Measurements from ENCODE around the gene PRRX1.

PRRX1 gene

DNA sequence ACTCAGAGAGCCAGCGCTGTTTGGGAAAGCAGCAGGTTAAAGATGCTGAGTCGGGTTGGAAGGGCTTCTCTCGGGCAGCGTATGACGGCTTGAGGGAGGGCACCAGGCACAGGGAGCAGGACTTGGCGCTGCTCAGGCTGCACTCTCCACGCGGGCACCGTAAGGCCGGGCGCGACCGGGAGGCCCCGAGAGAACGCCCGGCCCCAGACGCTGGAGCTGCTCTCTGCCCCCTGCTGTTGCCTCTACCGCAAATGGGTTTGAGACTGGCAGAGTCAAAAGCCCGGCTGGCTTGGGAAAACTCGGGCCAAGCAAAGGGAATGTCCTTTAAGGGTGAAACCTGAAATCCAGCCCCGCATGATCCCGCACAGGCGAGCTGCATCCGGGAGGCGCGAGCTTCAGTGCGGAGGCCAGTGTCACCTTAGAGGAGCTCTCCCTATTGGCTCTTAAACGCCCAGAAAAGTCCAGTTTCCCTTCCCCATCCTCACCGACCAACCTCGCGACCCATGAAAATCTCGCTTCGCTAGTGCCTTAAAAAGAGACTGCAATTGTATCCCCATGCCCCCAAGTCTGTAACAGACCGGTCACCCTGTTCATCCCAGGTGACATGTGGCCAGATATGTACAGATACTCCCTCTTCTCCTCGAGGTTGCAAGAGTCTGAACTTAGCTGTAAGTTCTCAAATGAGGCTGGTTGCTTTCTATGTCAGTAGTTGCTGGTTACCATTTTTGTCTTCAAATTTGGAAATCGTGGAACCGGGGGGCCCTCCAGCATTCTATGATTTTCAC lies 1.1 kb downstream of the PRRX1 start:
- DNase-seq (ENCODE audit: low read depth): no peak

DNA sequence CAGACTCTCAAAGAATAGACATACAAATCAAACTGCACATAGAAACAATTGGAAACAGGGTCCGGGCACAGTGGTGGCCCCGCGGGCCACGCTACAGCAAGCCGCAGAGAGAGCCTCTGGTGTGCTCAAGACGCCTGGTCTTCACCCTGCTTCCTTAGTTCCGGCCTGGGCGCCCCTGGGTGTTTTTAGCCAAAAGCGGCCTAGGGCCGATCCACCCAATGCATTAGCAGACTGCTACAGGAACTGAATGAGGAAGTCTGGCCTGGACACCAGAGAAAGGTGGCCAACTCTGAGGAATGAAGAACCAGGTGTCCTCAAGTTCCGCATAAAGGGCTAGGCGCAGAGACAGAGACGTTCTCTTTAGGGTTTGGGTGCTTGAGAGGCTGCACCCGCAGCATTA lies 1.7 kb downstream of the PRRX1 start:
- no peak for DNase-seq (ENCODE audit: low read depth)

DNA sequence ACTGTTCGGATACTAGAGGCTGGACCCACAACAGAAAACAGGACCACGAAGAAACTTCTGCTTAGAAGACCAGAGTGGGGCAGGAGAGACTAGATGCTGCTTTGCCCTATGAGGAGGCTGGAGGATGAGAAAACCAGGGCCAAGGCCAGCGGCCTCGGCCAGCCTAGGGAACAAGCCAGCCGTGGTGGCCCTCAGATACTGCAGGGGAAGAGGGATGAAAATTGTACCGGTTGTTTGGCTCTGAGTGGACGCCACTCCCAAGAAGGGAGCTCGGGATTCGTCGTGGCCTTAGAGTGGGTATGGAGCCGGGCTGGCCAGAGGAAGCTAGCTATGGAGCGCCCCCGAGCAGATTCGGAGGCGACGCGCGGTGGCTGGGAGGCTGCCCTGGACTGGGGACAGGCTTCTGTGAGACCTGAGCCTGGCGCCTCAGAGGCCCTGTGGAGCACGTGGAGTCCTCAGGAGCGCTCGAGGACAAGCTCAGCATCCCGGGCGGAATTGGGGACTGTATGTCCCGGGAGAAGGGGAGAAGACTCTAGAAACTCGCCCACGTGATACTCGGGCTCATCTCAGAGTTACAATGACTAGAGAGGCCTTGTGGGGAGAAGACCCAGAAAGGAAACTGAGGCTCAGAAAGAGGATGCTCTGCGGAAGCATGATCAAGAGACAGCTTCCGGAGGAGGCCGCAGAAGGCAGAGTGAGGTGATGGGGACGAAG lies 2.8 kb downstream of the PRRX1 start:
- DNase-seq (ENCODE audit: low read depth): no peak

DNA sequence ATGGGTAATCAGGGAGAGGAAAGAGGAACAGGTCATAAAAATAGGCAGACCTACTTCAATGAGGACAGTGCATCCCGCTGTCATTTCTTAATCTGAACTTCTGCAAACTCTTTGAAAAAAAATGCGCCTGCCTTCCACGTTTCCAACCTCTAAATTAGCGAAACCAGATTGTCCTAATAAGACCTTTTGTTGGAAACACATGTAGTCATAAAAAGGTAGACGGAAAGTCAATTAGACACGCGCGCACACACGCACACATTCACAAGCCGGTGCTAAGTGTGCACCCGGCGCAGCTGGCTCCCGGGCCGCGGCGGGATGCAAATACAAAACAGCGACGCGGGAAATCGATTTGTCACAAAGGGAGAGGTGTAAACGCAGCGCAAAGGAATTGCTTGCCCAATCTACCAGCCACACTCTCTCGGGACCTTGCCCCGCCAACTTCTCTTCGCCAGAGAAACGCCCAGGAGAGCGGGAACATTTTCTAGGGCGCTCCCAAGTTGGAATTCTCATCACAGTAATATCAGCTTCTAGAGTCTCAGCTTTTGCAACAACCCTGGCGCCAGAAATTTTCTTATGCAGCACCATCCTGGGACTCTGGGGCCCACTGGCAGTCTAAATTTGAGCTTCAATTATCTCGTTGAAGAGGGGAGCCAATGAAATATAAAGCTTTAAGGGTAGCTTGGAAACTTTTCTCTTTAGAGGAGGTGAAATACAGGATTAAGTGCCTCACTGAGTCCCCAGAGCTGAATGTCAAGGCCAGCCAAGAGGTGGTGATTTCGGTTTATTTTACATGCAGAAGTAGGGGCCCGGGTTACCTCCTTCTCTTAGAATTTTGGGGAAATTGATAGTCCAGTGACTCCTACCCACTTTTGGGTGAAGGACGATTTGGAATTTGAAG lies 4.5 kb downstream of the PRRX1 start:
- no peak for DNase-seq (ENCODE audit: low read depth)

DNA sequence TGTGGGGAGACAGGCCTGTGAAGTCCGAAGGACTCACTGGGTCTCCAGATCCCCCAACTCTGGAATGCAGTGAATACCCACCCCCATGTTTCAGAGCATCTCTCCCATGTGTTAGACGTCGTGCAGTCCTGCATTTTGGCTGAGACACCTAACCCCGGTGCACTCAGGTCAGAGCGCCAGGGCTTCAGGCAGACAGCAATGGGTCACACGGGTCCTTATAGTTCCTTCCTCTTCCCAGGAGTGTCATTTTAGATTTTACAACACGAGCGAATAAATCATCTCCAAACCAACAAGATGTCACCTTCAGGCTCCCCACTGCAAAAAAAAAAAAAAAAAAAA lies 5.1 kb downstream of the PRRX1 start:
- DNase-seq (ENCODE audit: low read depth): no peak

DNA sequence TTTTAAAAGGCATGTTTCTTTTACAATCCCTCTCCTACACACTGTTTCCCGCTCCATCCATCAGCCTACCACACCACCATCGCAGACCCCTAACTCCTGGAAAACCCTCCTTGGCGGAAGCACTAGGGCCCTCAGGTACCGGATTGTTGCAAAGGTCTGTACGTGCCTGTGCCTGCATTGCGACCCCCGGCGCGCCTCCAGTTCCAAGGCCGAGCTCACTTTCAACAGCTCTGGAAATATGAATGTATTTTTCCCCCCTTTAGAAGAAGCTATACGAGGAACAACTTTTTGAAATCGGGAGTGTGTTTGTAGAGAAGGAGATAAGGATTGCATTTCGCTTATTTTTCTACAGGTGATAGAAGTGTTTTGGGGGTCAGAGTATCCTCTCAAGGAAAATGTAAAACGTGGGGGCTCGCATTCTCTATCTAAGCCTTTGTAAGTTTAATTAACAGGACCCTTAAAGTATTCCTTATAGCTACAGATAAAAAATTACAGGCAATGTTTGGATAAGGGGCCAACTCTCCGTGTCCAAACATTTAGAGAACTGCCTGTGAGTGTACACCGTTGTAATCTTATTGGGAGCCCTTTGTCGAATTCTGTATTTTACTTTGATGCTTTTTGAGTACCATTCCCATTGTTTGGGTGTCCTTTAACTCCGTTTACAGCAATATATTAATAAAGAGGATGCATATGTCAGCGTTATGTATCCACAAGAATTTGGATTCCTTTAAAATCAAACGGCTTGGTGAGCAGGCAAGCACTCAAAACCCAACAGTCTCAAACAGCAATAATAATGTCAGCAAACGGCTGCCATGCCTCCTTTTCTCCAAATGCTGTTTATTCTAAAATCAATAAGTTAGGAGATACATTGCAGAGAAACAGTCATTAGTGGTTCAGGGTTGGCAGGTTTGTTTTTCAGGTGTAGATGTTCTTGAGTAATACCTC lies 5.9 kb downstream of the PRRX1 start:
- no peak for DNase-seq (ENCODE audit: low read depth)

DNA sequence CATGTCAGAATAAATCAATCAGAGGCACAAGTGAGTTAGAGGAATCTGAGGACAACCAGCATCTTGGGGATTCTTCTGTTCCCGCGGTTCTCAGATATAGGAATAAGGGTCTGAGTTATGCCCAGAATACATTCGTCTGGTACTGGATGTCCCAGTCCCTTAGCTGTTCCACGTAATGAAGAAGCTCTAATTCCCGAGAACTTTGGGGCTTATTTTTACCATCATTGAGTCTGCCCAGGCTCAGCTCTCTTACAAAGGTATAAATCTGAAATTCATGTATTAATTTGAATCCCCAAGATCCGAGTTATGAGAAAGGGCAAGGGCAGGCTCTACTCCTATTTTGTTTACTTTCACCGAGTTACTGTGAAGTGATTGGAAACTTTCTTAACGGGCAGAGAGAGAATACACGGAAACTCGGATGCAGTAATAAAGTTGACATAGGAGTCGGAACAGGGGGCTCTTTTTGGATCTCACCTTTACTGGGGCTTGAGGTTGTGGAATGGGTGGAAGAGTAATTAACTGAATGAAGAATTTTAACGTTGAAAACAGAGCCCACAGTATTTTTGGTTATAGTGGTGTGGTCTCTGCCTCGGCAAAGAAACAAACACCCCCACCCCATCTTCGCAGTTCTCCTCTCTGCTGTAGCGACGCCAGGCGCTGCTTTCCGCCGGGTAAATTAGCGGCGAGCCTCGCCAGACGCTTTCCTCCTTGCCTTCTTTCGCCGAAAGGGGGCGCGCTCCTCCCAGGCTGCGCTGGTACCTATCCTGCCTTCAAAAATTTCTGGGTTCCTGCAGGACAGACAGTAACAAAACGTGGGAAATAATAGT lies 7.1 kb downstream of the PRRX1 start:
- no peak for DNase-seq (ENCODE audit: low read depth)

DNA sequence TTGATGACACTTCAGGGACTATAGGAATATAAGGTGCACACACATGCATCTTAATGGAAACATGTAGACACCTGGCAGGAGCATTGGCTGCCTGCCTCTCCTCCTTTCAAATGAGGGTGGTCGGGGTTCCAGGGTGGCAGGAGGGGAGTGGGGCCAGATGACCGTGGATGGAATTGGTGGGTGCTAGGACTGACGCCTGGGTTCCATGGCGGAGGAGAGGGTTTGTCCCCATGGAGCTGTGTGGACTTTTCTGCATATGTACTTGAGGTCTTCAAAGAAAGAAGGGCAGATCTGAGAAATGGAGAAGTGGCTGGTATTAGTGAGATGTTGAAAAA lies 7.7 kb downstream of the PRRX1 start:
- no peak for DNase-seq (ENCODE audit: low read depth)

DNA sequence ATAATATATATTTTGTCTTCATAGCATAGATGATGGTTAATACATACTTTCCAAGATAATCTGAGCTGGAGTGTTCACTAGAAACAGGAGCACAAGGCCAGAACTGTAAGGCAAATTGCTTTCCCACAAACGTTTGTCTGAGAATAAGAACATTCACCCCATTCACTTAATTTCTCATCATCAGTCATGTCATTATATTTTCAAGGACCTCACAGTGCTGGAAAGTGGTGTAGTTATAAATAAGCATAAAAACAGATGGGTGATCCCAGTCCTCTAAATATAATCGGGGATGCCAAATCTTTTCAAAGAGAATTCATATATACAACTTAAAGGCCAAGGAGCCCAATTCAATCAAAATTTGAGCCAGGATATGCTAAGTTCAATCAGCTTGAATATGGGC lies 8.4 kb downstream of the PRRX1 start:
- no peak for DNase-seq (ENCODE audit: low read depth)

DNA sequence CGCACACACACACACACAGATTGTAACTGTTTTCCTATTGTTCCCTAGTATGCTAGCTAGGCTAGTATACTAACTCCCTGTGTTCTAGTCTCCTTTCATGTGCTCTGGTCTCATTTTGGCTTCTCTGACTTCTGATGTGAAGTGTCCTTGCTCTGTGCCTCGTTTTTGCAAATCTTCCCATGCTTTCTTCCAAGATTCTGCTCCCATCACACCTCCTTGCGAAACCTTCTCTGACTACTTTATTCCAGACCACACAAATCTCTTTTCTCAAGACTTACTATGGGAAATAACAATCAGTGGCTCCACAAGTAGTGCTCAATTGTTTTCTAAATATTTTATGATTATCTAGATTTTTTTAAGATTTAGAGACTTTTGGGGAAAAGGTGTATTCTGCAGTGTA lies 10.3 kb downstream of the PRRX1 start:
- DNase-seq (ENCODE audit: low read depth): no peak

DNA sequence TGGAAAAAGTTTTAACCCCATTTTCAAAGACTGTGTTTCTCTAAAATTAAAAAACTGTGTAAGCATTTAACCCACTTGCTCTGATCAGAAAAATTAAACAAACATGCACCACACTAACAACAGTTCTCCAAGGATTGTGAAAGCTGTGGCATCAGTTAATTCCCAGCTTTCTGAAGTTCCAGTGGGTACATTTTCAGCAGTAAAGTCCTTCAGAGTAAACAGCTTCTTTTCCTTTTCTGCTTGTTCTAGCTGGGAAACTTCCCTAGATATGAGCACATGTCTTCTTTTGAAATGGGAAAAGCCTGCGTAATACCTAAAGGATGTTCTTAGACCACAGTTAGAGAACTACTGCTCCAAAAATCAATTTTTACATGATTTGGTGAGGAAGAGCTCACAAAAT lies 11.1 kb downstream of the PRRX1 start:
- DNase-seq (ENCODE audit: low read depth): no peak

DNA sequence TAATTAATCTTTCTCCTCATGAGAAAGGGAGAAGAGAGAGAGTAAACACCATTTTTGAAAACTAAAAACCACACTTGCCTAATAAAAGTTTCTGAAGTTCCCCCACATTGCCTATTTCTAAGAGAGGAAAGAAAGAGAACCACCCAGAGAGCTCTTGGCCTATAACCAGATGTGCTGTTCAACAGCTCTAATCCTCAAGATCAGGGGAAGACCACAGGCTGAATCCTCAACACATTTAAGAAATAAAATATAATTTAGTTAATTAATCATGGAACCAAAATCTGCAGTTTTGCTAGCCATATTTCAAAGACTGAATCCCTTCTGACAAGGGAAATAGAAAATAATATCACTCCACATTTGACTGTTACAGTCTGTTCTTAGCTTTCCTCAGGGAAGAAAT lies 11.9 kb downstream of the PRRX1 start:
- DNase-seq (ENCODE audit: low read depth): no peak

DNA sequence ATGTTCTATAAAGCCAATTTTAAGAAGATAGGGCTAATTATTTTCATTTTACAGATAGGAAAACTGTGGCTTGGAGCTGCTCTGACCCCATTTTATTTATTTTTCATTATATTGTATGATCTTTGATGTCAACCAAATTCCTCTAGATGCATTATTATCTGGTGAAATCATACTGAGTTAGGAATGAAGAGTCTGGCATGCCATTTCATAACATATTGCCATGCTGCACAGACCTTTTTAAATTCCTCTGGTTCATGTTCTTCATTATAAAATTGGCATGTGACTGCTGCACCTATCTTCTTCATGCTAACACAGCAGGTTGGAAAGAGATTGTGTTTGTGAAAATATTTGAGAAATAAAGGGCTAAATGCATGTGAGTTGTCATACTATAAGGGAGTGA lies 12.7 kb downstream of the PRRX1 start:
- DNase-seq (ENCODE audit: low read depth): no peak

DNA sequence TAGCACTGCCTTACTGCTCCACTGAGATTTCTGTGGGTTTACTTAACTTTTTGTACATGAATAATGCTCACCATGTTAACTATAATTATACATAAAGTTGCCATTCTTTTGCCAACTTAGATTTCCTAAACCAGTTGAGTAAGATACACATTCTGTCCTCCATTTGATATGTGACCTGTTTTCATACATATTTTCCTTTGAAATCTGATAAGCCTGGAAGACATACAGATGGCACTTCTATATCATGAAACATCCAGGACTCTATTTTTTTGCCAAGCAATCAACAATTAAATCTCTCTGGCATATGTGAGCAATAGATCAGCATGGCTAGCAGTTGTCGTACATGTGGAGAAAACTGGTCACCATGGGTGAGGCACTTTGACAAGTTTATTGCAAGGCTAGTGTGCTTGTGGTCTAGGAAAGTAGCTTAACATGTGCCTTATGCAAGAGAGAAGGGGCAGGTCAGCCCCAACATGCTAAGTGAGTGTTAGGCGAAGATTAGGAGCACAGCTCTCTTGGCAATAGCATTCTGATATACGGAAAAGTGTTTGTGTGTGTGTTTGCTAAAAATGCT lies 14.2 kb downstream of the PRRX1 start:
- no peak for DNase-seq (ENCODE audit: low read depth)

DNA sequence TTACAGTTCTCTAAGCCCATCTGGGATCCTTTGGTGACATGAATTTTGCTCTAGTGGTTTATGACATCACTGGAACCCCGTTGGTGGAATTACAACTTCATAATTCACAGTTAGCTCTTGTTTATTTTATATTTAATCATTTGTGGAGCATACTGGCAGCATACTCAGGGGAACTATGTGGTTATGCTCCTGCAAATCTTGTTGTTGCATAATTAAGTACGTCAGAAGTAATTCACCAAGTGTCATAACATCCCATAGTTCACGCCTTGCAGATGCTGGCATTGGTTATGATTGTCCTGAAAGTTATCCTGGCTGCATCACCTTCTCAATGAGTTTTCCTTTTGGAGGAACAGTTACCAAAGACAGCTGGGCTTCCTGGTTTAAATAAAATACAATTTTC lies 16.5 kb downstream of the PRRX1 start:
- no peak for DNase-seq (ENCODE audit: low read depth)

DNA sequence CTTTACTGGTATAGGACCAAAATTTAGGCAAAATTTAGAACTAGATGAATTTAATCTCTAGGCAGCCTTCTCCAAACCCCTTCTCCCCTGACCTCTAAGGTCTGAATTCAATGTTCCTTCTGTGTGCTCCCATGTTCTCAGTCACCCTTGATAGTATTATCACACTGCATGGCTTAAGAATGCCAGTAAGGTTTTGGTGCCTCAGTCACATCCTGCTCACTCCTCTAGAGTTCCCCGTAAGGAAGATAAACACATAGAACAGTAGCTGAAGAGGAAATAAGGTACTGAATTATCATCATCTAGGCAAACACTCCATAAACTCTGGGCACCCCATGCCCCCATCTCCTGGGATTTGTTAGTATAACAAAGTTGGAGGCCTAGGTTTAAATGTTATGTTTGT lies 18.2 kb downstream of the PRRX1 start:
- DNase-seq (ENCODE audit: low read depth): no peak

DNA sequence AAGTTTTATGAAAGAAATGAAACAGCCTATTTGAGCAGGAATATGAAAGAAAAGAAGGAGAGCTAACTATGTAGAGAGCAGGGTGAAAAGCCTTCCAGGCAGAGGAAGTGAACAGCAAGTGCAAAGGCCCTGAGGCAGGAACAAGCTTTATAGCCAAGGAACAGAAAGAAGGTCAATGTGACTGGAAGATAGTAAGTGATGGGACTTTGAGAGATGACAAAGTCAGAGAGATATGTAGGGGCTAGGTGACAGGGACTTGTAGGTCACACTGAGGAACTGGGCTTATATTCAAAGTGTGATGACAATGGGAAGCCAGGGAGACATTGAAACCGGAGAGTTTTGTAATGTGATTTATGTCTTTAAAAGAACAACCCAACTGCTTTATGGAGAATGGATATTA lies 18.9 kb downstream of the PRRX1 start:
- no peak for DNase-seq (ENCODE audit: low read depth)

DNA sequence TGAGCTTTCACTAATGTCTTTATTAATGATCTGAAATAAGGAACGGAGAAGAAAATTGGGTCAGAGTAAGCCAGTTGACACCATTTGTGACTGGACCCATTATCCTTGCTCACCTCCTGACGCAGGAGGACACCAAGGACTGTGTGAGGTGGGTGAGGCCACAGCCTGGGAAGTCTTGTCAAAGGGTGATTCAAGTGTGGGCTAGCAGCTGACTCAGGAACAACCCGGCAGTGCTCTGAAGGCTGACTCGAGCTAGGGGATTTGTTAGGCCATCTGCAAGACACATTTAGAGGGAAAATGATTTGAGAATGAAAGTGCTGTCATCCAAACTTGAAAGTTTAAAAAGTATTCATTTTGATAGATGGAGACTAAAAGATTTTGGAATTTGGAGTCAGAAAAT lies 21.2 kb downstream of the PRRX1 start:
- no peak for DNase-seq (ENCODE audit: low read depth)

DNA sequence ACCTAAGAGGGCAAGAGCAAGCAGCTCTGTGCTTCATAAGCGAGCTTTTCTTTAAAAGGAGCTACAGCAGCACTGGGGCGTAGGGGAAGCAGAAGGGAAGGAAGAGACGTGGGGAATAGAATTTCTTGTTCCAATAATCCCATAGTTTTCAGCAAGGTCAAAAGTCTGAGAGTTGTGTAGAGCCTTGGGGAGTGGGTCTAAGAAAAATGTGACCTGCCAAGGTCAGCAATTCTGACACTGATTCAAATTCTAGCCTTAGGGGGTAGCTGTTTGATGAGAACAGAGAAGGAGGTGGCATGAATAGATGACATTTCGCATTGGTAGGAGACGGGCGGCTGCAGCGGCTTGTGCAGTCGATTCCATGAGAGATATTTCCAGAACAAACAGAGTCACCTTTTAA lies 22.4 kb downstream of the PRRX1 start:
- no peak for DNase-seq (ENCODE audit: low read depth)

DNA sequence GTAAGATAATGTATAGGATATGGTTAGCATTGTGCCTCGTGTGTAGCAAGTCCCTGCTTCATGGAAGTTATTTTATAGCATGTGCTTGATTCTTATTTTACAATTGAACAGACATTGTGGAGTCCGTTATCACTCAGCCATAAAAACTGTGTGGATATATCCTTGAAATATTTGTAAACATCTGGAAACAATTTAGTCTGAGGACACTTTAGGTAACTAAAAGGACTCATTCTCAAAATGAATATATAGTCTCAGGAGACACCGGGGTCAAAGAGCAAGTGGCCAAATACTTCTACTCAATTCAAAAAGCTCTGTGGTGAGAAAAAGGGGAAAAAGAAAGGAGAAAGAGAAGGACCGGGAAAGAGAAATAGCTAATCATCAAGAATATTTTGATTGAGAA lies 23.7 kb downstream of the PRRX1 start:
- DNase-seq (ENCODE audit: low read depth): no peak

DNA sequence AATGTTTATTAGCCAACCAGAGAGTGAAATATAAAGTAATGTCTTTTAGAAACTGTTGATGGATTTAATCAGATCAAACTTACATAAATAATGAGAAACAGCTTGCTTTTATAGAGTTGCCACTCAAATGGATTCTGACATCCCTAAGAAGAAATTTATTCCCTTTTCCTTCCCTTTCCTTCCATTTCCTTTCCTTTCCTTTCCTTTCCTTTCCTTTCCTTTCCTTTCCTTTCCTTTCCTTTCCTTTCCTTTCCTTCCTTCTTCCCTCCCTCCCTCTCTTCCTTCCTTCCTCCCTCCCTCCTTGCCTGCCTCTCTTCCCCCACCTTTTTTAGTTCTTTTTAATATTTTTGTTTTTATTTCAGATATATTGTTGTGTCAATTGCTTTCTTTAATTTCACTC lies 27.3 kb downstream of the PRRX1 start:
- DNase-seq (ENCODE audit: low read depth): no peak

All from stimulated activated CD8-positive, alpha-beta memory T cell treated with anti-CD3 and anti-CD28 coated beads, Interleukin-15, amount 100 ng/mL, for 24 hours (primary cell).